Right atrium auricular region (tissue), 2 donors: ENCODE data around the gene HIVEP2. TPM values are rescaled to one million over a fixed set of nuclear protein-coding genes. Genes with fewer than 3 reads are reported as not detected.

Source experiments
- DNase-seq: peaks from one replicate; pipeline ENCODE4 v3.0.0-alpha.2; 2019; ENCODE audit warnings: low spot score
- H3K27ac ChIP-seq, 2 donors: fragments of 200-600 bp; sonication (generic); 1 replicate in 1 of 2; 2 replicates in 1 of 2; pipeline ENCODE4 v1.5.1; 2016 to 2019
- H3K27me3 ChIP-seq, 2 donors: fragments of 200-600 bp; sonication (generic); one replicate each; pipeline versions ENCODE4 v1.5.1 to v1.6.0; 2017 to 2019
- H3K36me3 ChIP-seq: fragments of 200-600 bp; sonication (generic); one replicate; pipeline ENCODE4 v1.5.1; 2016
- H3K4me1 ChIP-seq, 2 donors: fragments of 200-600 bp; sonication (generic); one replicate each; pipeline versions ENCODE4 v1.5.1 to v1.6.0; 2017 to 2019
- H3K4me3 ChIP-seq, 2 donors: fragments of 200-600 bp; sonication (generic); 1 replicate in 1 of 2; 2 replicates in 1 of 2; pipeline ENCODE4 v1.5.1; 2017 to 2019; ENCODE audit warnings: mild to moderate bottlenecking in 1 of 2, moderate library complexity in 1 of 2
- H3K9me3 ChIP-seq, 2 donors: fragments of 200-600 bp; sonication (generic); one replicate each; pipeline ENCODE4 v1.5.1; 2019
- CTCF ChIP-seq, 2 donors: fragments of 200-600 bp; sonication (generic); IDR thresholded peaks; one replicate each; pipeline ENCODE4 v1.5.1; 2019; ENCODE audit warnings: antibody characterized with exemption in 2 of 2
- total RNA-seq, 2 donors: library from RNA; depleted of rRNA; stranded (reverse); fragments of >200 nt; gene quantifications; one replicate each; pipeline ENCODE4 v1.1.0, GENCODE V29; 2016

HIVEP2 gene
- total RNA-seq, 2 donors from 2014 or later = 19.2 to 28.6 TPM

- H3K27ac ChIP-seq = no peak overlapping the region
- peaks cover 4 to 11% of the 10 kb centered on the region in 2 donors for H3K9me3 ChIP-seq
- H3K36me3 ChIP-seq = no peaks in the 10 kb centered on the region
- H3K4me1 ChIP-seq = no peaks in the 10 kb centered on the region
- DNase-seq = no peak
- H3K27me3 ChIP-seq = no peaks in the 10 kb centered on the region
- no peak overlapping the region for H3K4me3 ChIP-seq
- TF ChIP-seq CTCF (IDR thresholded peaks at IDR 0.05) = no peak
Measured at GRCh38 chr6:142713959-142714358, 231.0 kb downstream of the HIVEP2 start.

DNA sequence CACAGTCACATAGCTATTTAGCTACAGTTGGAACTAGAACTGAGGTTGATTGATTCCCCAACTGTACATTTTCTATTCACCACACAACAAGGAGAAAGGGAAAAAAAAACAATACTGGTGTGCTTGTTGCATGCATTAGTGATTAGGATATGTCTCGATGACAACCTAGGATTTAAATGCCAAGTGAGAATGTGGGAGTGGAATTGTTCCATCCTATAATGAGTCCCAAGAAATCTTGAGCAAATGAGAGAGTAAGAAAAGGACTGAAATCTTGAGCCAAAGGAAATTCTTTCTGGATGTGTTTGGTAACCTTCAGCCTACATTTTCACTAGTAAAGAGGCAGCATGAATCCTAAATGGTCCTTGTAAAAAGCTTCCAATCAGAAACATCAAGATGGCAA lies 232.7 kb downstream of the HIVEP2 start:
- Histone ChIP-seq H3K4me3 (no peak overlapping the region), H3K27me3 (no peaks in the 10 kb centered on the region), H3K27ac (no peak overlapping the region), H3K36me3 (no peaks in the 10 kb centered on the region), H3K9me3 (no peaks in the 10 kb centered on the region), H3K4me1 (no peaks in the 10 kb centered on the region)
- DNase-seq = no peak
- TF ChIP-seq CTCF (IDR thresholded peaks at IDR 0.05) = no peak

DNA sequence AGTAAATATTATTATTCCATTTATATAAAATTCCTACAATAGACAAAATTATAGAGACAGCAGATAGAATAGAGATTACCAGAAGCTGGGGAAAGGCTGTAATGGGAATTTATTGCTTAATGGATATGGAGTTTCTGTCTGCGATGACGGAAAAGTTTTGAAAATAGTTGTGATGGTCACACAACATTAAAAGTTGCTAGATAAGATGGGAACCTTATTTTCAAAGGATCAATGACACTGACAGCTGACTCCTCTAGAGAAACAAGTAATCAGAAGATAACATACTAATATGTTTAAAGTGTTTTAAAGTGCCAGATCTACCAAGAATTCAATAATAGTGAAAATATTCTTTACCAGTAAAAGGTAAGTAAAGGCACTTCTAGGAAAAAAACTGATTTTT lies 236.3 kb downstream of the HIVEP2 start:
- DNase-seq = no peak
- no peak for TF ChIP-seq CTCF (IDR thresholded peaks at IDR 0.05)

GRCh38 chr6:142707255-142707654 lies 237.7 kb downstream of the HIVEP2 start:
- Histone ChIP-seq H3K27me3 (no peaks in the 10 kb centered on the region), H3K36me3 (no peaks in the 10 kb centered on the region), H3K9me3 (no peaks in the 10 kb centered on the region), H3K4me3 (no peak overlapping the region), H3K4me1 (peaks cover 0 to 5% of the 10 kb centered on the region in 2 donors), H3K27ac (no peak overlapping the region)
- no peak for TF ChIP-seq CTCF (IDR thresholded peaks at IDR 0.05)
- no peak for DNase-seq

More for the DNA sequence above, 236.3 kb downstream of the HIVEP2 start:
- no peak overlapping the region for H3K27ac ChIP-seq
- H3K4me3 ChIP-seq = no peak overlapping the region
- no peaks in the 10 kb centered on the region for H3K4me1 ChIP-seq
- no peaks in the 10 kb centered on the region for H3K9me3 ChIP-seq
- no peaks in the 10 kb centered on the region for H3K27me3 ChIP-seq
- H3K36me3 ChIP-seq = no peaks in the 10 kb centered on the region

- H3K27ac ChIP-seq = no peak overlapping the region
- no peak overlapping the region for H3K4me3 ChIP-seq
- peaks cover 0 to 5% of the 10 kb centered on the region in 2 donors for H3K4me1 ChIP-seq
- DNase-seq = no peak
- no peaks in the 10 kb centered on the region for H3K9me3 ChIP-seq
- H3K27me3 ChIP-seq = no peaks in the 10 kb centered on the region
- H3K36me3 ChIP-seq = no peaks in the 10 kb centered on the region
- TF ChIP-seq CTCF (IDR thresholded peaks at IDR 0.05) = no peak
Measured at GRCh38 chr6:142706210-142706609, 238.8 kb downstream of the HIVEP2 start.

- Histone ChIP-seq H3K9me3 (no peaks in the 10 kb centered on the region), H3K27me3 (no peaks in the 10 kb centered on the region), H3K4me3 (no peak overlapping the region), H3K27ac (no peak overlapping the region), H3K36me3 (no peaks in the 10 kb centered on the region), H3K4me1 (peaks cover 0 to 5% of the 10 kb centered on the region in 2 donors)
- TF ChIP-seq CTCF (IDR thresholded peaks at IDR 0.05) = no peak
- DNase-seq = no peak
Measured at GRCh38 chr6:142705054-142705453, 239.9 kb downstream of the HIVEP2 start.
